Esophagus muscularis mucosa (tissue), 4 donors: ENCODE measurements around the gene CTDSPL.

Source experiments
- CTCF ChIP-seq, 3 experiments: fragments of 200-600 bp in 2 of 3; fragments of 450-650 bp in 1 of 3; sonication (generic) in 2 of 3; IDR thresholded peaks; one replicate each; pipeline ENCODE4 v1.5.1; 2017 to 2019; ENCODE audit warnings: antibody characterized with exemption in 3 of 3, mild to moderate bottlenecking in 2 of 3, moderate library complexity in 1 of 3
- EP300 ChIP-seq: sonication (generic); formaldehyde crosslinking; IDR thresholded peaks from one replicate; pipeline ENCODE4 v1.6.1; 2017; ENCODE audit warnings: antibody characterized with exemption
- POLR2A ChIP-seq: fragments of 450-650 bp; IDR thresholded peaks from one replicate; pipeline ENCODE4 v1.6.1; 2017; ENCODE audit warnings: antibody characterized with exemption, moderate library complexity, mild to moderate bottlenecking, low read depth
- POLR2AphosphoS5 ChIP-seq, 2 donors: sonication (generic); formaldehyde crosslinking; IDR thresholded peaks; one replicate each; pipeline ENCODE4 v1.6.1; 2017; ENCODE audit warnings: antibody characterized with exemption in 2 of 2

- no peak for TF ChIP-seq CTCF (IDR thresholded peaks at IDR 0.05)
- no peak for TF ChIP-seq POLR2AphosphoS5 (IDR thresholded peaks at IDR 0.05)
- TF ChIP-seq POLR2A = no peak
- no peak for TF ChIP-seq EP300
These were observed 8.9 kb upstream of the CTDSPL start for GRCh38 chr3:37852771-37853170.
